IPS-18a (cell line): ENCODE data around the gene NXPH3.
"Not testable (repeated sequence)": the region's sequence is repeated elsewhere in the genome, so short reads cannot be mapped to it uniquely, and the experiment has no call there.

ENCODE experiments used
- H3K27ac ChIP-seq: one replicate; pipeline ENCODE4 v1.5.1; 2013; ENCODE audit warnings: low read length
- H3K27me3 ChIP-seq: one replicate; pipeline ENCODE4 v1.6.1; 2013; ENCODE audit warnings: mild to moderate bottlenecking, low read length; ENCODE audit not compliant: control insufficient read depth, insufficient read depth
- H3K36me3 ChIP-seq: one replicate; pipeline ENCODE4 v1.6.1; 2013; ENCODE audit warnings: low read depth, low read length; ENCODE audit not compliant: control insufficient read depth
- H3K4me1 ChIP-seq: one replicate; pipeline ENCODE4 v1.6.1; 2013; ENCODE audit warnings: low read depth, low read length; ENCODE audit not compliant: control insufficient read depth
- H3K4me3 ChIP-seq: one replicate; pipeline ENCODE4 v1.5.1; 2013; ENCODE audit warnings: low read length
- H3K9ac ChIP-seq: one replicate; pipeline ENCODE4 v1.6.1; 2013; ENCODE audit warnings: mild to moderate bottlenecking, low read length, moderate library complexity
- H3K9me3 ChIP-seq: one replicate; pipeline ENCODE4 v1.6.1; 2013; ENCODE audit warnings: low read depth, low read length; ENCODE audit not compliant: control insufficient read depth

NXPH3 gene

GRCh38 chr17:49556223-49556943, 19.3 kb upstream of the NXPH3 start:
- H3K27me3 ChIP-seq, result peaks cover 18% of the 10 kb centered on the region
- no peaks in the 10 kb centered on the region for H3K36me3 ChIP-seq
- H3K4me1 ChIP-seq, result no peaks in the 10 kb centered on the region
- H3K9me3 ChIP-seq, result no peaks in the 10 kb centered on the region
- H3K9ac ChIP-seq, result no peak overlapping the region
- H3K27ac ChIP-seq, result no peak overlapping the region
- H3K4me3 ChIP-seq, result no peak overlapping the region

GRCh38 chr17:49557312-49558024, 18.2 kb upstream of the NXPH3 start:
- no peak overlapping the region for H3K4me3 ChIP-seq
- no peaks in the 10 kb centered on the region for H3K36me3 ChIP-seq
- no peaks in the 10 kb centered on the region for H3K4me1 ChIP-seq
- peaks cover 18% of the 10 kb centered on the region for H3K27me3 ChIP-seq
- H3K9ac ChIP-seq, result no peak overlapping the region
- no peaks in the 10 kb centered on the region for H3K9me3 ChIP-seq
- no peak overlapping the region for H3K27ac ChIP-seq

GRCh38 chr17:49564638-49565037, 11.0 kb upstream of the NXPH3 start:
- H3K27ac ChIP-seq, result no peak overlapping the region
- no peaks in the 10 kb centered on the region for H3K27me3 ChIP-seq
- no peak overlapping the region for H3K9ac ChIP-seq
- H3K4me1 ChIP-seq, result peaks cover 3% of the 10 kb centered on the region
- no peak overlapping the region for H3K4me3 ChIP-seq
- no peaks in the 10 kb centered on the region for H3K9me3 ChIP-seq
- H3K36me3 ChIP-seq, result no peaks in the 10 kb centered on the region

- H3K27me3 ChIP-seq, result peaks cover 5% of the 10 kb centered on the region
- no peaks in the 10 kb centered on the region for H3K9me3 ChIP-seq
- no peak overlapping the region for H3K27ac ChIP-seq
- no peak overlapping the region for H3K4me3 ChIP-seq
- peaks cover 3% of the 10 kb centered on the region for H3K4me1 ChIP-seq
- H3K9ac ChIP-seq, result no peak overlapping the region
- H3K36me3 ChIP-seq, result no peaks in the 10 kb centered on the region
These were observed 9.7 kb upstream of the NXPH3 start for GRCh38 chr17:49565948-49566491.

- no peaks in the 10 kb centered on the region for H3K36me3 ChIP-seq
- no peak overlapping the region for H3K27ac ChIP-seq
- H3K27me3 ChIP-seq, result peaks cover 11% of the 10 kb centered on the region
- no peak overlapping the region for H3K9ac ChIP-seq
- peaks cover 3% of the 10 kb centered on the region for H3K4me1 ChIP-seq
- H3K4me3 ChIP-seq, result no peak overlapping the region
- H3K9me3 ChIP-seq, result no peaks in the 10 kb centered on the region
These were observed 9.0 kb upstream of the NXPH3 start for GRCh38 chr17:49566668-49567071.

GRCh38 chr17:49567104-49567521, 8.6 kb upstream of the NXPH3 start:
- Histone ChIP-seq H3K36me3 (no peaks in the 10 kb centered on the region), H3K27ac (no peak overlapping the region), H3K4me1 (peaks cover 3% of the 10 kb centered on the region), H3K4me3 (no peak overlapping the region), H3K27me3 (peaks cover 13% of the 10 kb centered on the region), H3K9me3 (no peaks in the 10 kb centered on the region), H3K9ac (no peak overlapping the region)

GRCh38 chr17:49567871-49568694, 7.6 kb upstream of the NXPH3 start:
- Histone ChIP-seq H3K27me3 (peaks cover 18% of the 10 kb centered on the region), H3K36me3 (no peaks in the 10 kb centered on the region), H3K27ac (no peak overlapping the region), H3K4me3 (peak overlapping the region; percentile 58), H3K4me1 (peaks cover 3% of the 10 kb centered on the region), H3K9me3 (no peaks in the 10 kb centered on the region), H3K9ac (no peak overlapping the region)

- Histone ChIP-seq H3K27me3 (peaks cover 24% of the 10 kb centered on the region), H3K4me3 (peak overlapping the region; percentile 58)
- H3K9me3 ChIP-seq, H3K4me1 ChIP-seq, H3K9ac ChIP-seq, H3K36me3 ChIP-seq, H3K27ac ChIP-seq: not testable (repeated sequence)
These were observed 7.0 kb upstream of the NXPH3 start for GRCh38 chr17:49568695-49569047.

- no peak overlapping the region for H3K9ac ChIP-seq
- no peaks in the 10 kb centered on the region for H3K9me3 ChIP-seq
- no peaks in the 10 kb centered on the region for H3K36me3 ChIP-seq
- H3K4me1 ChIP-seq, result peaks cover 8% of the 10 kb centered on the region
- H3K27ac ChIP-seq, result no peak overlapping the region
- H3K27me3 ChIP-seq, result peaks cover 33% of the 10 kb centered on the region
- no peak overlapping the region for H3K4me3 ChIP-seq
These were observed 5.0 kb upstream of the NXPH3 start for GRCh38 chr17:49570540-49571242.

- H3K27me3 ChIP-seq, result peaks cover 33% of the 10 kb centered on the region
- no peak overlapping the region for H3K9ac ChIP-seq
- no peak overlapping the region for H3K4me3 ChIP-seq
- no peaks in the 10 kb centered on the region for H3K9me3 ChIP-seq
- no peak overlapping the region for H3K27ac ChIP-seq
- peaks cover 8% of the 10 kb centered on the region for H3K4me1 ChIP-seq
- H3K36me3 ChIP-seq, result no peaks in the 10 kb centered on the region
These were observed 4.4 kb upstream of the NXPH3 start for GRCh38 chr17:49571283-49571682.

GRCh38 chr17:49571764-49572163, 3.9 kb upstream of the NXPH3 start:
- Histone ChIP-seq H3K9me3 (no peaks in the 10 kb centered on the region), H3K4me1 (peaks cover 8% of the 10 kb centered on the region), H3K36me3 (no peaks in the 10 kb centered on the region), H3K27me3 (peaks cover 33% of the 10 kb centered on the region), H3K4me3 (no peak overlapping the region), H3K27ac (no peak overlapping the region), H3K9ac (no peak overlapping the region)
